Measurements from ENCODE around the gene PRMT3. TPM values are rescaled to one million over a fixed set of nuclear protein-coding genes. Genes with fewer than 3 reads are reported as not detected.

PRMT3 gene
- total RNA-seq, 1 donor from 2014 or later: 15.0 TPM

DNA sequence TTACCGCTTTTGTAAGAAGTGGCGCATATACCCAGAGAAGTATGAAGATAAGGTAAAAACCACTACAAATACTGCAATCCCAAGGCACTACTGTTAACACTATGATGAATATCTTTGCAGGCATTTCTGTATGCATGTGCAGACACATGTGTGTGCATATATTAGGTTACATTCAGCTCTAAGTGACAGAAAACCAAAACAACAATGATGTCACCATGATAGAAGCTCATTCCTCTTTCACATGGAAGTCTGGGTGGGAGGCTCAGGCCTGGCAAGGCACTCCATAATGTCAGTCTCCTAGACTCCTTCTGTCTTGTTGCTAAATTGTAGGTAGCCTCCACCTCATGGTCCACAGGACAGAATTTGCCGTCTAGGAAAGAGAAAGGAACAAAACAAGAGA lies 148.8 kb downstream of the PRMT3 start:
- DNase-seq (ENCODE audit: low read depth): no peak
- TF ChIP-seq CTCF (IDR thresholded peaks at IDR 0.05; ENCODE audit: insufficient read depth, low read length, poor library complexity, severe bottlenecking): no peak
- Histone ChIP-seq H3K27me3 (ENCODE audit: control insufficient read depth, insufficient read depth, low read length) (no peaks in the 10 kb centered on the region), H3K36me3 (ENCODE audit: control insufficient read depth, insufficient read depth, low read length) (no peaks in the 10 kb centered on the region), H3K4me3 (ENCODE audit: low read depth, low read length) (no peak overlapping the region)

DNA sequence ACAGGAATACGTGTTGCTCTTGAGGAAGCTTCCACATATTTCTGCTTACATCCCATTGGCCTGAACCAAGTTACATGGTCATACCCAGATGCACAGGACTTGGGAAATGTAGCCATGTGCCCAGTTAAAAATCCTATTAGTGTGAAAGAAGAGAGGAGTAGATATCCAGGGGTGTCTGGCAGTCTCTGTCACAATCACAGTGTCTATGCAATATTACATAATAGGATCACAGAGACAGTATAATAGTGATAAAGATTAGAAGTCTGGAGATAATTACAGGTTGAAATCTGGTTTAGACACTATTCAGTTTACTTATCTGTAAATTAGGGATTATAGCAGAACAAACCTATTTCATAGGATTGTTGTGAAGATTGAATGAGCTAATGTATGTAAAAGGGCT lies 149.3 kb downstream of the PRMT3 start:
- no peak for DNase-seq (ENCODE audit: low read depth)
- H3K4me3 ChIP-seq (ENCODE audit: low read depth, low read length): no peak overlapping the region
- H3K27me3 ChIP-seq (ENCODE audit: control insufficient read depth, insufficient read depth, low read length): no peaks in the 10 kb centered on the region
- no peak for TF ChIP-seq CTCF (IDR thresholded peaks at IDR 0.05; ENCODE audit: insufficient read depth, low read length, poor library complexity, severe bottlenecking)
- no peaks in the 10 kb centered on the region for H3K36me3 ChIP-seq (ENCODE audit: control insufficient read depth, insufficient read depth, low read length)

GRCh38 chr11:20541503-20541902 lies 154.0 kb downstream of the PRMT3 start:
- DNase-seq (ENCODE audit: low read depth): no peak
- no peak overlapping the region for H3K4me3 ChIP-seq (ENCODE audit: low read depth, low read length)
- H3K27me3 ChIP-seq (ENCODE audit: control insufficient read depth, insufficient read depth, low read length): no peaks in the 10 kb centered on the region
- no peaks in the 10 kb centered on the region for H3K36me3 ChIP-seq (ENCODE audit: control insufficient read depth, insufficient read depth, low read length)
- TF ChIP-seq CTCF (IDR thresholded peaks at IDR 0.05; ENCODE audit: insufficient read depth, low read length, poor library complexity, severe bottlenecking): no peak

DNA sequence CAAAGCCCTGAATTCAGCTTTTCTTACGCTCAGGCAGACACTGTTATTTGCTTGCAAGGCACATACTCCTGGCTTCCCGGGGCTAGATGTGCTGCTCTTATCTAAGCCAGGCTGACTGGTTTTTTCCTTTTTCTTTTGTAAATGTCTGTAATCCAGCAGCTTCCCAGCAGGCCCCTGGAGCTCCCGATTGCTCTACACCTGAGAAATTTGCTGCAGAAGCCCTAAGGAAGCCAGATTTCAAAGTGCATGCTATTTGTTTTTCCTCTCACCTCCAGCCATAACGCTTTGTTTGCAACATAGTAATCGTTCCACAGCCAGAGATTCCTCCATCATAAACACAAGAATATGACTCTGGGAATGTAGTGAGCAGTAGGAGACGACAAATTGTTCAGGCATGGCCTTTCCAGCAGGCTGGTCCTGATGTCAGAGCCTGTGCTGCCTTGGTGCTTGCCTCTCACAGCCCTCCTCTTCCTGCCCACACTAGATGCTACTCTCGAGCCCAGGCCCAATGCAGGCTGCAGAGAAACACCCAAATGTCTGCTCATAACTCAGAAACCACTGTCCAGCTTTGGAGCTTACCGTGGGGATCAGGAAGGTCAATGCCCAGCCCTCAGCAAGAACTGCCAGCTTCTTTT lies 157.2 kb downstream of the PRMT3 start:
- no peak for TF ChIP-seq CTCF (IDR thresholded peaks at IDR 0.05; ENCODE audit: insufficient read depth, low read length, poor library complexity, severe bottlenecking)

GRCh38 chr11:20547411-20547810 lies 159.9 kb downstream of the PRMT3 start:
- TF ChIP-seq CTCF (IDR thresholded peaks at IDR 0.05; ENCODE audit: insufficient read depth, low read length, poor library complexity, severe bottlenecking): no peak
- Histone ChIP-seq H3K27me3 (ENCODE audit: control insufficient read depth, insufficient read depth, low read length) (no peaks in the 10 kb centered on the region), H3K4me3 (ENCODE audit: low read depth, low read length) (no peak overlapping the region), H3K36me3 (ENCODE audit: control insufficient read depth, insufficient read depth, low read length) (no peaks in the 10 kb centered on the region)
- no peak for DNase-seq (ENCODE audit: low read depth)

More for the DNA sequence above, 157.2 kb downstream of the PRMT3 start:
- Histone ChIP-seq H3K4me3 (ENCODE audit: low read depth, low read length) (no peak overlapping the region), H3K36me3 (ENCODE audit: control insufficient read depth, insufficient read depth, low read length) (no peaks in the 10 kb centered on the region), H3K27me3 (ENCODE audit: control insufficient read depth, insufficient read depth, low read length) (no peaks in the 10 kb centered on the region)
- no peak for DNase-seq (ENCODE audit: low read depth)

GRCh38 chr11:20551096-20551495 lies 163.6 kb downstream of the PRMT3 start:
- H3K4me3 ChIP-seq (ENCODE audit: low read depth, low read length): no peak overlapping the region
- DNase-seq (ENCODE audit: low read depth): no peak
- no peaks in the 10 kb centered on the region for H3K27me3 ChIP-seq (ENCODE audit: control insufficient read depth, insufficient read depth, low read length)
- no peaks in the 10 kb centered on the region for H3K36me3 ChIP-seq (ENCODE audit: control insufficient read depth, insufficient read depth, low read length)
- TF ChIP-seq CTCF (IDR thresholded peaks at IDR 0.05; ENCODE audit: insufficient read depth, low read length, poor library complexity, severe bottlenecking): no peak
